Keratinocyte (primary cell): ENCODE data around the gene DENND1A. TPM values are rescaled to one million over a fixed set of nuclear protein-coding genes. Genes with fewer than 3 reads are reported as not detected.

Experiments used
- DNase-seq: peaks from one replicate; pipeline ENCODE4 v3.0.0-alpha.2; 2011; ENCODE audit warnings: low read depth, missing footprints, low spot score
- FAIRE-seq: peaks from 2 replicates; lab custom pipeline; 2011; peaks lifted over from hg19 to GRCh38; lab: Jason Lieb, UNC
- H2AFZ ChIP-seq: 2 replicates; pipeline ENCODE4 v1.6.0; 2012; ENCODE audit warnings: low read length, control low read depth, inconsistent platforms; ENCODE audit not compliant: control insufficient read depth
- H3K27ac ChIP-seq: 2 replicates; pipeline ENCODE4 v1.5.1; 2011; ENCODE audit warnings: low read length; ENCODE audit not compliant: control insufficient read depth, insufficient read depth
- H3K27me3 ChIP-seq: 3 replicates; pipeline ENCODE4 v1.6.0; 2011; ENCODE audit warnings: low read length; ENCODE audit not compliant: control insufficient read depth, insufficient read depth; ENCODE audit errors: extremely low read depth
- H3K36me3 ChIP-seq, 2 experiments: 2 replicates in 1 of 2; 3 replicates in 1 of 2; pipeline ENCODE4 v1.5.1; 2011; ENCODE audit warnings: low read length in 2 of 2, mild to moderate bottlenecking in 1 of 2; ENCODE audit not compliant: control insufficient read depth in 2 of 2, insufficient read depth in 2 of 2; ENCODE audit errors: extremely low read depth in 1 of 2
- H3K4me1 ChIP-seq: 3 replicates; pipeline ENCODE4 v1.5.1; 2011; ENCODE audit warnings: low read length; ENCODE audit not compliant: control insufficient read depth, insufficient read depth; ENCODE audit errors: extremely low read depth
- H3K4me2 ChIP-seq: 3 replicates; pipeline ENCODE4 v1.6.0; 2011; ENCODE audit warnings: low read depth, low read length; ENCODE audit not compliant: control insufficient read depth, insufficient read depth; ENCODE audit errors: extremely low read depth
- H3K4me3 ChIP-seq, 3 experiments: fragments of 200-600 bp in 1 of 3; sonication (generic) in 1 of 3; 2 replicates in 2 of 3; 3 replicates in 1 of 3; pipeline ENCODE4 v1.5.1; 2011 to 2016; ENCODE audit warnings: low read length in 3 of 3, mild to moderate bottlenecking in 3 of 3, control low read depth in 2 of 3, inconsistent platforms in 1 of 3, low read depth in 1 of 3, mixed read lengths in 1 of 3, mixed run types in 1 of 3, moderate library complexity in 1 of 3; ENCODE audit not compliant: control insufficient read depth in 2 of 3, insufficient read depth in 2 of 3; ENCODE audit errors: extremely low read depth in 1 of 3
- H3K79me2 ChIP-seq: 2 replicates; pipeline ENCODE4 v1.6.0; 2012; ENCODE audit warnings: low read length; ENCODE audit not compliant: control insufficient read depth, insufficient read depth
- H3K9ac ChIP-seq: 3 replicates; pipeline ENCODE4 v1.6.0; 2011; ENCODE audit warnings: low read length; ENCODE audit not compliant: control insufficient read depth, insufficient read depth; ENCODE audit errors: extremely low read depth
- H3K9me1 ChIP-seq: 3 replicates; pipeline ENCODE4 v1.6.0; 2011; ENCODE audit warnings: low read length; ENCODE audit not compliant: control insufficient read depth, insufficient read depth; ENCODE audit errors: extremely low read depth
- H3K9me3 ChIP-seq: 2 replicates; pipeline ENCODE4 v1.5.1; 2012; ENCODE audit warnings: low read depth, low read length; ENCODE audit not compliant: control insufficient read depth
- H4K20me1 ChIP-seq: 3 replicates; pipeline ENCODE4 v1.6.0; 2011; ENCODE audit warnings: low read length; ENCODE audit not compliant: control insufficient read depth, insufficient read depth; ENCODE audit errors: extremely low read depth
- EZH2 ChIP-seq: IDR thresholded peaks from one replicate; pipeline ENCODE4 v1.6.1; 2012; ENCODE audit warnings: inconsistent platforms, mild to moderate bottlenecking, low read length, moderate library complexity
- dilution Hi-C: fragments of 300-500 bp; cut with MboI; formaldehyde crosslinking; loops from one replicate; pipeline ENCODE4 v1.7.0; 2020; ENCODE audit warnings: low sequenced_read_pairs; ENCODE audit not compliant: extremely low pct_ligation_motif_present
- polyA plus RNA-seq, 5 experiments: library from polyadenylated mRNA; depleted of rRNA in 3 of 5; stranded (reverse) in 3 of 5; stranded (forward) in 1 of 5; unstranded in 1 of 5; fragments of >200 nt; gene quantifications; 1 replicate in 1 of 5; 2 replicates in 3 of 5; 3 replicates in 1 of 5; pipeline versions ENCODE4 v1.2.1 to v1.2.3, GENCODE V29; 2011 to 2012; ENCODE audit warnings: missing spikeins in 2 of 5, low read depth in 1 of 5, low replicate concordance in 1 of 5
- TF ChIP-seq, protein P1 (sequence below), 3 experiments: IDR thresholded peaks in 1 of 3; conservative IDR thresholded peaks in 1 of 3; optimal IDR thresholded peaks in 1 of 3; 2 replicates in 2 of 3; 3 replicates in 1 of 3; pipeline versions ENCODE3 to v1.5.1; 2011; ENCODE audit warnings: low read length in 3 of 3, mild to moderate bottlenecking in 3 of 3, moderate library complexity in 2 of 3, control low read depth in 1 of 3, inconsistent platforms in 1 of 3; ENCODE audit not compliant: insufficient read depth in 2 of 3; ENCODE audit errors: extremely low read depth in 1 of 3

DENND1A gene
- polyA plus RNA-seq, 1 donor (not counting 4 experiments of a cell fraction or from before 2014, with no cell fraction given) = 13.0 TPM

DNA sequence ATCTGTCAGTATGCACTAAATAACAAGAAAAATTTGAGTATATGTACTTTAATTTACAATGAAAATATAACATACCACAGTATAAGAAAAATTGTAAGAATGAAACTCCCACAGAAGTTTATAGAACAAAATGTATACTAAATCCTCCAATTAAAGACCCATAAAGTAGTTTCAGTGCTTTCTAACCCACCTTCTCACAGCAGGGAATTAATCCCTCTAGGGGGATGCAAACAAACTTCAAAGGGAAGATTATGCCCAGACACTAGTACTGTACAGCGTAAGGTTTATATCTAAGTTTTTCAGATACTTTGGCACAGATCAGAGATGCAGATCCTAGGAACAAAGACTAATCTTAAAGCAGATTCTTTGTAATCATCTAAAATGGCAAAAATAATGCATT is 57.2 kb downstream of the DENND1A start:
- Histone ChIP-seq H3K9me1 (peaks cover 4% of the 10 kb centered on the region), H3K27me3 (no peaks in the 10 kb centered on the region), H3K4me3 (no peak overlapping the region), H3K4me2 (no peak overlapping the region), H4K20me1 (no peaks in the 10 kb centered on the region), H3K79me2 (no peaks in the 10 kb centered on the region), H3K36me3 (peaks cover 0 to 2% of the 10 kb centered on the region in 2 experiments), H3K27ac (no peak overlapping the region), H3K4me1 (no peaks in the 10 kb centered on the region), H3K9ac (no peak overlapping the region), H3K9me3 (no peaks in the 10 kb centered on the region), H2AFZ (no peak overlapping the region)
- no peak for FAIRE-seq
- TF ChIP-seq, protein P1, sequence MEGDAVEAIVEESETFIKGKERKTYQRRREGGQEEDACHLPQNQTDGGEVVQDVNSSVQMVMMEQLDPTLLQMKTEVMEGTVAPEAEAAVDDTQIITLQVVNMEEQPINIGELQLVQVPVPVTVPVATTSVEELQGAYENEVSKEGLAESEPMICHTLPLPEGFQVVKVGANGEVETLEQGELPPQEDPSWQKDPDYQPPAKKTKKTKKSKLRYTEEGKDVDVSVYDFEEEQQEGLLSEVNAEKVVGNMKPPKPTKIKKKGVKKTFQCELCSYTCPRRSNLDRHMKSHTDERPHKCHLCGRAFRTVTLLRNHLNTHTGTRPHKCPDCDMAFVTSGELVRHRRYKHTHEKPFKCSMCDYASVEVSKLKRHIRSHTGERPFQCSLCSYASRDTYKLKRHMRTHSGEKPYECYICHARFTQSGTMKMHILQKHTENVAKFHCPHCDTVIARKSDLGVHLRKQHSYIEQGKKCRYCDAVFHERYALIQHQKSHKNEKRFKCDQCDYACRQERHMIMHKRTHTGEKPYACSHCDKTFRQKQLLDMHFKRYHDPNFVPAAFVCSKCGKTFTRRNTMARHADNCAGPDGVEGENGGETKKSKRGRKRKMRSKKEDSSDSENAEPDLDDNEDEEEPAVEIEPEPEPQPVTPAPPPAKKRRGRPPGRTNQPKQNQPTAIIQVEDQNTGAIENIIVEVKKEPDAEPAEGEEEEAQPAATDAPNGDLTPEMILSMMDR (optimal IDR thresholded peaks at IDR 0.05 in 1 of 3, IDR thresholded peaks at IDR 0.05 in 1 of 3, conservative IDR thresholded peaks at IDR 0.05 in 1 of 3; ENCODE audit: extremely low read depth in 1 of 3, insufficient read depth in 2 of 3, low read length in 3 of 3) = no peak
- no peak for TF ChIP-seq EZH2
- no peak for DNase-seq
- dilution Hi-C loops = no loop called here

DNA sequence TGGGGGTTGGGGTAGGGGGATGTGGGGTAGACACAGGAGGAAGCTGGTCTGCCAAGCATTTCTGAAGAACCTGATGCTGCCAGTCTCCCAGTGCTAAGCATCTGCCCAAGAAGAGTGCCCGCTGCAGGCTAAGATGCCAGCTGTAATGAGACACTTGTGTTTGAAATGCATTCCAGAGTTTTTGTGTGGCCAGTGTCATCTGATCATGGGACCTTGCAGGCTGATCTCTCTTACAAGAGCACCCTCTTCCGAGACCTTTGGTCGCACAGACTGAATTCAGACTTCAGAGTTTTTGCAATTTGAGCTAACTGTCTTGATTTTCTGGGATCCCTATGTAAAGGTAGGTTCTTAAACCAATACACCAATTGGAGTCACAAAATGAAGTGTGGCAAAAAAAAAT is 58.1 kb downstream of the DENND1A start:
- Histone ChIP-seq H3K4me3 (no peak overlapping the region), H3K4me1 (no peaks in the 10 kb centered on the region), H3K27me3 (no peaks in the 10 kb centered on the region), H3K36me3 (peaks cover 0 to 2% of the 10 kb centered on the region in 2 experiments), H2AFZ (no peak overlapping the region), H3K9me3 (no peaks in the 10 kb centered on the region), H3K79me2 (no peaks in the 10 kb centered on the region), H3K4me2 (no peak overlapping the region), H3K27ac (no peak overlapping the region), H3K9ac (no peak overlapping the region), H4K20me1 (no peaks in the 10 kb centered on the region), H3K9me1 (peaks cover 4% of the 10 kb centered on the region)
- TF ChIP-seq, protein P1 (optimal IDR thresholded peaks at IDR 0.05 in 1 of 3, IDR thresholded peaks at IDR 0.05 in 1 of 3, conservative IDR thresholded peaks at IDR 0.05 in 1 of 3; ENCODE audit: extremely low read depth in 1 of 3, insufficient read depth in 2 of 3, low read length in 3 of 3) = no peak
- TF ChIP-seq EZH2 = no peak
- dilution Hi-C loops = no loop called here
- FAIRE-seq (no peak), DNase-seq (no peak)
